Endothelial cell of hepatic sinusoid (primary cell): ENCODE measurements around the gene ANO4.
"Not testable (repeated sequence)": the region's sequence is repeated elsewhere in the genome, so short reads cannot be mapped to it uniquely, and the experiment has no call there.

Experiments
- in situ Hi-C: cut with HindIII; loops from 2 replicates; pipeline ENCODE4 v1.10.0; 2017; ENCODE audit warnings: low sequenced_read_pairs

The ANO4 gene

GRCh38 chr12:101074940-101075680, 280.5 kb downstream of the ANO4 start:
- in situ Hi-C loops, result no loop called here

GRCh38 chr12:101076921-101077320, 282.3 kb downstream of the ANO4 start:
- in situ Hi-C loops, result no loop called here

- in situ Hi-C loops, result no loop called here
Measured at GRCh38 chr12:101077791-101078528, 283.4 kb downstream of the ANO4 start.

GRCh38 chr12:101078536-101079285, 284.1 kb downstream of the ANO4 start:
- in situ Hi-C loops, result no loop called here

GRCh38 chr12:101082706-101083105, 288.1 kb downstream of the ANO4 start:
- in situ Hi-C loops, result no loop called here

GRCh38 chr12:101086490-101087135, 292.0 kb downstream of the ANO4 start:
- in situ Hi-C loops, result no loop called here

GRCh38 chr12:101087920-101088319, 293.3 kb downstream of the ANO4 start:
- in situ Hi-C loops, result no loop called here

- in situ Hi-C loops, result no loop called here
Measured at GRCh38 chr12:101089271-101089670, 294.7 kb downstream of the ANO4 start.

GRCh38 chr12:101090222-101090621, 295.6 kb downstream of the ANO4 start:
- in situ Hi-C loops, result not testable (repeated sequence)

GRCh38 chr12:101097829-101098580, 303.4 kb downstream of the ANO4 start:
- in situ Hi-C loops, result no loop called here

GRCh38 chr12:101107032-101107763, 312.6 kb downstream of the ANO4 start:
- in situ Hi-C loops, result no loop called here

GRCh38 chr12:101108130-101108529, 313.6 kb downstream of the ANO4 start:
- in situ Hi-C loops, result no loop called here

- in situ Hi-C loops, result no loop called here
Measured at GRCh38 chr12:101110866-101111265, 316.3 kb downstream of the ANO4 start.

GRCh38 chr12:101111441-101111840, 316.9 kb downstream of the ANO4 start:
- in situ Hi-C loops, result no loop called here

- in situ Hi-C loops, result no loop called here
Measured at GRCh38 chr12:101115326-101115725, 320.8 kb downstream of the ANO4 start.

- in situ Hi-C loops, result no loop called here
Measured at GRCh38 chr12:101116911-101117310, 322.3 kb downstream of the ANO4 start.

- in situ Hi-C loops, result no loop called here
Measured at GRCh38 chr12:101117842-101118241, 323.3 kb downstream of the ANO4 start.

- in situ Hi-C loops, result no loop called here
Measured at GRCh38 chr12:101127521-101128219, 333.1 kb downstream of the ANO4 start.

GRCh38 chr12:101145777-101146431, 351.3 kb downstream of the ANO4 start:
- in situ Hi-C loops, result not testable (repeated sequence)
